Right kidney (tissue), 9 donors: Measurements from ENCODE around the gene SLC35D1.
A peak's percentile ranks its signal among the peaks of the same experiment; 100 is the strongest.
"Not testable (repeated sequence)": the region's sequence is repeated elsewhere in the genome, so short reads cannot be mapped to it uniquely, and the experiment has no call there.

ENCODE experiments used
- DNase-seq: peaks from one replicate; pipeline ENCODE4 v3.0.0-alpha.2; 2016
- long read RNA-seq, 8 donors: transcript quantifications; one replicate each; lab custom pipeline, GENCODE V29; 2026

Gene SLC35D1
- long read RNA-seq, donor 1, full-length matches to known transcripts = 1 of 1 reads
- long read RNA-seq, donor 1, partial matches to known transcripts = 0 of 1 reads
- long read RNA-seq, donor 1, other reads (novel, unspliced or antisense) = 0 of 1 reads
- long read RNA-seq, donor 2 = 0 reads
- long read RNA-seq, donor 3, full-length matches to known transcripts = 2 of 2 reads
- long read RNA-seq, donor 3, partial matches to known transcripts = 0 of 2 reads
- long read RNA-seq, donor 3, other reads (novel, unspliced or antisense) = 0 of 2 reads
- long read RNA-seq, donor 4, full-length matches to known transcripts = 2 of 2 reads
- long read RNA-seq, donor 4, partial matches to known transcripts = 0 of 2 reads
- long read RNA-seq, donor 4, other reads (novel, unspliced or antisense) = 0 of 2 reads
- long read RNA-seq, donor 5, full-length matches to known transcripts = 1 of 1 reads
- long read RNA-seq, donor 5, partial matches to known transcripts = 0 of 1 reads
- long read RNA-seq, donor 5, other reads (novel, unspliced or antisense) = 0 of 1 reads
- long read RNA-seq, donor 6, full-length matches to known transcripts = 3 of 3 reads
- long read RNA-seq, donor 6, partial matches to known transcripts = 0 of 3 reads
- long read RNA-seq, donor 6, other reads (novel, unspliced or antisense) = 0 of 3 reads
- long read RNA-seq, donor 7, full-length matches to known transcripts = 3 of 3 reads
- long read RNA-seq, donor 7, partial matches to known transcripts = 0 of 3 reads
- long read RNA-seq, donor 7, other reads (novel, unspliced or antisense) = 0 of 3 reads
- long read RNA-seq, donor 8, full-length matches to known transcripts = 1 of 9 reads
- long read RNA-seq, donor 8, partial matches to known transcripts = 8 of 9 reads
- long read RNA-seq, donor 8, other reads (novel, unspliced or antisense) = 0 of 9 reads

- DNase-seq = peak; percentile 98
Observed at GRCh38 chr1:67053785-67054772, at the start of gene SLC35D1. Gene SLC35D1, minus strand, starts transcription at chr1:67054148. Its CDS starts 135 bp downstream, at chr1:67054013.

GRCh38 chr1:67103548-67103947 is 49.6 kb upstream of the SLC35D1 start:
- DNase-seq = no peak

GRCh38 chr1:67100833-67101232 is 46.9 kb upstream of the SLC35D1 start:
- no peak for DNase-seq

- DNase-seq = no peak
Observed at GRCh38 chr1:67097305-67097704, 43.4 kb upstream of the SLC35D1 start.

- DNase-seq = no peak
Observed at GRCh38 chr1:67094191-67094590, 40.2 kb upstream of the SLC35D1 start.

- DNase-seq = no peak
Observed at GRCh38 chr1:67089685-67090208, 35.8 kb upstream of the SLC35D1 start.

- DNase-seq = no peak
Observed at GRCh38 chr1:67088440-67088839, 34.5 kb upstream of the SLC35D1 start.

GRCh38 chr1:67085326-67085725 is 31.4 kb upstream of the SLC35D1 start:
- no peak for DNase-seq

- DNase-seq = no peak
Observed at GRCh38 chr1:67084765-67085318, 30.9 kb upstream of the SLC35D1 start.

- DNase-seq = no peak
Observed at GRCh38 chr1:67078291-67078690, 24.3 kb upstream of the SLC35D1 start.

GRCh38 chr1:67077593-67077992 is 23.6 kb upstream of the SLC35D1 start:
- DNase-seq = no peak

GRCh38 chr1:67072749-67073148 is 18.8 kb upstream of the SLC35D1 start:
- DNase-seq = no peak

- DNase-seq = not testable (repeated sequence)
Observed at GRCh38 chr1:67067655-67068054, 13.7 kb upstream of the SLC35D1 start.

GRCh38 chr1:67062412-67062811 is 8.5 kb upstream of the SLC35D1 start:
- DNase-seq = no peak

- DNase-seq = no peak
Observed at GRCh38 chr1:67061266-67061665, 7.3 kb upstream of the SLC35D1 start.

GRCh38 chr1:67060811-67061218 is 6.9 kb upstream of the SLC35D1 start:
- DNase-seq = no peak

- DNase-seq = no peak
Observed at GRCh38 chr1:67059346-67059745, 5.4 kb upstream of the SLC35D1 start.

- DNase-seq = no peak
Observed at GRCh38 chr1:67058761-67059160, 4.8 kb upstream of the SLC35D1 start.

- DNase-seq = no peak
Observed at GRCh38 chr1:67058242-67058641, 4.3 kb upstream of the SLC35D1 start.

GRCh38 chr1:67053535-67053784 is 488 bp downstream of the SLC35D1 start:
- no peak for DNase-seq

- DNase-seq = peak; percentile 90
Observed at GRCh38 chr1:67052741-67053534, 1.0 kb downstream of the SLC35D1 start.
